ENCODE measurements around the gene FAM81A. TPM values are rescaled to one million over a fixed set of nuclear protein-coding genes. Genes with fewer than 3 reads are reported as not detected.

Gene FAM81A
- total RNA-seq, 2 experiments from 2014 or later = 0.64 to 0.79 TPM

DNA sequence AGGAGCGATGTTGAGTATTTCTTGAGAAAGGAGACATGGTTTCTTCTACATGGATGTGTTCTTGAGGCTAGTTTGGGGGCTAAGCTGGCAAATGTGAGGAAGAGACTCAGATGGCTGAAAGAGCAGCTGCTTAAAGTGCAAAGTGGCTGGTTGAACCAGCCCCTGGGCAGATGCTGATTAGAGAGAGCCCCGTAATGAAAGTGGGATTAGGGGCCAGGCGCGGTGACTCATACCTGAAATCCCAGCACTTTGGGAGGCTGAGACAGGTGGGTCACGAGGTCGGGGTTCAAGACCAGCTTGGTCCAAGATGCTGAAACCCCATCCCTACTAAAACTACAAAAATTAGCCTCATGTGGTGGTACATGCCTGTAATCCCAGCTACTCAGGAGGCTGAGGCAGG, 98.6 kb downstream of the FAM81A start:
- H3K27me3 Mint-ChIP-seq (ENCODE audit: low read depth) = no peaks in the 10 kb centered on the region
- H3K4me3 Mint-ChIP-seq = no peak overlapping the region
- H3K9me3 Mint-ChIP-seq = no peaks in the 10 kb centered on the region
- CTCF ChIA-PET = interaction anchor here (0.7 to 0.9 kb wide), 2 partner anchors 815 to 1309 kb away, joined by 3 to 5 read pairs; no protein-coding TSS in a partner anchor
- no peak overlapping the region for H3K27ac Mint-ChIP-seq
- intact Hi-C loops (cut with micrococcal nuclease) = loop anchor here (10.0 kb wide), 1 partner anchor 468 kb away; the partner anchor contains the start of gene FOXB1
- DNase-seq = no peak
- peaks cover 4% of the 10 kb centered on the region for H3K4me1 Mint-ChIP-seq (ENCODE audit: low read depth)
- no peaks in the 10 kb centered on the region for H3K36me3 Mint-ChIP-seq (ENCODE audit: low read depth)

DNA sequence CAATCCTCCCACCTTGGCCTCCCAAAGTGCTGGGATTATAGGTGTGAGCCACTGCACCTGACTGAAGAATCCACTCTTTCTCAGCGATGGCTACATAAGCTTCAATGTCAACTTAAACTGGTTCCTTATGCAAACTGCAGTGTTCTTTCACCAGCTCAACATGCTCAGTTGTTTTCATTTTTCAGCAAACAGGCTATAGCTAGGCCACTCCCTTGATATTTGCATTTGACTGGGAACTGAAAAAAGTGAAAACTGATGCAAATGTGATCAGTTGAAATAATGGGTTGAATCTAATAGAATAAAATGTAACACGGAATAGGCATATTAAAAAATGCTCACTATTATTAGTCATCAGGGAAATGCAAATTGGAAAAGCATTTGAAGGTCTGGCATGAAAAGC, 99.4 kb downstream of the FAM81A start:
- no peak for DNase-seq
- Mint-ChIP-seq H3K4me1 (ENCODE audit: low read depth) (peaks cover 4% of the 10 kb centered on the region), H3K27me3 (ENCODE audit: low read depth) (no peaks in the 10 kb centered on the region), H3K27ac (no peak overlapping the region), H3K9me3 (no peaks in the 10 kb centered on the region), H3K36me3 (ENCODE audit: low read depth) (no peaks in the 10 kb centered on the region), H3K4me3 (no peak overlapping the region)
- intact Hi-C loops (cut with micrococcal nuclease) = loop anchor here (10.0 kb wide), 1 partner anchor 467 kb away; the partner anchor contains the start of gene FOXB1
- CTCF ChIA-PET = interaction anchor here (0.9 kb wide), 1 partner anchor 1310 kb away, joined by 5 read pairs; no protein-coding TSS in a partner anchor

DNA sequence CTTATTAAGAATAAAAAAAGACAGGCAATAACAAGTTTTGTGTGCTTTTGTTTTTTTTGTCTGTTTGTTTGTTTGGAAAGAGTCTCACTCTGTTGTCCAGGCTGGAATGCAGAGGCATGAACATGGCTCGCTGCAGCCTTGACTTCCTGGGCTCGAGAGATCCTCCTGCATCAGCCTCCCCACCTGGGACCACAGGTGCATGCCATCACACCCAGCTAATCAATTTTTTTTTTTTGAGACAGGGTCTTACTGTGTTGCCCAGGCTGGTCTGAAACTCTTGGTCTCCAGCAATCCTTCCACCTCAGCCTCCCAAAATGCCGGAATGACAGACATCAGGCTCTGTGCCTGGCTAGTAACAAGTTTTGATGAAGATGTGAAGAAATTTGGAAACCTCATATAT, 100.5 kb downstream of the FAM81A start:
- H3K27me3 Mint-ChIP-seq (ENCODE audit: low read depth) = no peaks in the 10 kb centered on the region
- CTCF ChIA-PET = interaction anchor here (0.6 to 1.3 kb wide), 2 partner anchors 10 kb away, joined by 3 read pairs; no protein-coding TSS in a partner anchor
- H3K4me3 Mint-ChIP-seq = no peak overlapping the region
- no peak overlapping the region for H3K27ac Mint-ChIP-seq
- intact Hi-C loops (cut with micrococcal nuclease) = loop anchor here (10.0 kb wide), 1 partner anchor 466 kb away; the partner anchor contains the start of gene FOXB1
- H3K9me3 Mint-ChIP-seq = no peaks in the 10 kb centered on the region
- no peaks in the 10 kb centered on the region for H3K36me3 Mint-ChIP-seq (ENCODE audit: low read depth)
- H3K4me1 Mint-ChIP-seq (ENCODE audit: low read depth) = peaks cover 4% of the 10 kb centered on the region
- no peak for DNase-seq

DNA sequence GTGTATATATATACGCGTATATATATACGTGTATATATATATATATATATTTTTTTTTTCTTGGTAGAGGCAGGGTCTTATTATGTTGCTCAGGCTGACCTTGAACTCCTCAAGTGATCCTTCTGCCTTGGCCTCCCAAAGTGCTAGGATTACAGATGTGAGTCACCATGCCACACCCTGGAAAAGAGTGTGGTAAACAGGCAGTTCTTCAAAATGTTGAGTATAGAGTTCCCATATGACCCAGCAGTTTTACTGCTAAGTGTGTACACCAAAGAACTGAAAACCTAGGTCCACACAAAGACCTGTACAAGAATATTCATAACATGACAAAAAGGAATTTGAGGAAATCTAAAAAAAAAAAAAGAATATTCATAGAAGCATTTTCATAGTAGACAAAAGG, 101.8 kb downstream of the FAM81A start:
- intact Hi-C loops (cut with micrococcal nuclease) = loop anchor here (10.0 kb wide), 1 partner anchor 465 kb away; the partner anchor contains the start of gene FOXB1
- DNase-seq = no peak
- H3K27ac Mint-ChIP-seq = no peak overlapping the region
- no peak overlapping the region for H3K4me3 Mint-ChIP-seq
- H3K9me3 Mint-ChIP-seq = no peaks in the 10 kb centered on the region
- no peaks in the 10 kb centered on the region for H3K36me3 Mint-ChIP-seq (ENCODE audit: low read depth)
- H3K27me3 Mint-ChIP-seq (ENCODE audit: low read depth) = peaks cover under 1% of the 10 kb centered on the region
- H3K4me1 Mint-ChIP-seq (ENCODE audit: low read depth) = peaks cover 11% of the 10 kb centered on the region
- CTCF ChIA-PET = no interaction called here

DNA sequence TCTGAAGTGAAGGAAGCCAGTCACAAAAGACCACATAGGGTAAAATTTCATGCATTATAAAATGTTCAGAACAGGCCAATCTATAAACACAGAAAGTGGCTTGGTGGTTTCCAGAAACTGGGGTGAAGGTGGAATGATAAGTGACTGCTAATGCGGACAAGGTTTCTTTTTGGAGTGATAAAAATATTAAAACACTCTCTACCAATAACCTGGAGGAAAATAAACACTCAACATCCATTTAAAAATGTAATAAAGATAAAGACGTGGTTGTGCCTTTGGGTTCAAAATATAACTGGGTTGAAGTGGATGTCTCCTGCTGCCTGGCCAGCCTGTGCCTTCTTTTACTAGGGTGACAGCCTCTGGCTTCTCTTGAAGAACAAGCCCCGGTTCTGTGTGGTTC, 102.7 kb downstream of the FAM81A start:
- no peaks in the 10 kb centered on the region for H3K36me3 Mint-ChIP-seq (ENCODE audit: low read depth)
- no peak overlapping the region for H3K4me3 Mint-ChIP-seq
- H3K27me3 Mint-ChIP-seq (ENCODE audit: low read depth) = peaks cover 2% of the 10 kb centered on the region
- no peaks in the 10 kb centered on the region for H3K9me3 Mint-ChIP-seq
- intact Hi-C loops (cut with micrococcal nuclease) = no loop called here
- H3K27ac Mint-ChIP-seq = no peak overlapping the region
- peaks cover 11% of the 10 kb centered on the region for H3K4me1 Mint-ChIP-seq (ENCODE audit: low read depth)
- no peak for DNase-seq
- CTCF ChIA-PET = no interaction called here

DNA sequence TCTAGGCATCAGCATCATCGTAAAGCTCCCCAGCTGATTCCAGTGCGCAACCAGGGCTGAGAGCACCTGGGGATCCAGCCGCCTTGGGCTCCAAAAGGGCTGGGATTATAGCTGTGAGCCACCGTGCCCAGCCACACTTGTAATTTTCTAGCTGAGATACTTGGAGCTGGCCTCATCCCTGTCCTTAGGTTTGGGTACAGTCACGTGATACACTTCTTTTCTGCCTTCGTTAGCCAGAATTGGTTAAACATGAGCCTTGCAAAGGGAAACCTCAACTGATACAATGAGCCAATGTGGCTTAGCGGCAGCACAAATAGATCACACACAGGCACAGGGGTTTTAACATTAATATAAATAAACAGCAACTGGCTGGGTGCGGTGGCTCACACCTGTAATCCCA, 103.8 kb downstream of the FAM81A start:
- no peaks in the 10 kb centered on the region for H3K9me3 Mint-ChIP-seq
- H3K27me3 Mint-ChIP-seq (ENCODE audit: low read depth) = peaks cover 2% of the 10 kb centered on the region
- CTCF ChIA-PET = interaction anchor here (2.4 kb wide), 1 partner anchor 10 kb away, joined by 11 read pairs; no protein-coding TSS in a partner anchor

DNA sequence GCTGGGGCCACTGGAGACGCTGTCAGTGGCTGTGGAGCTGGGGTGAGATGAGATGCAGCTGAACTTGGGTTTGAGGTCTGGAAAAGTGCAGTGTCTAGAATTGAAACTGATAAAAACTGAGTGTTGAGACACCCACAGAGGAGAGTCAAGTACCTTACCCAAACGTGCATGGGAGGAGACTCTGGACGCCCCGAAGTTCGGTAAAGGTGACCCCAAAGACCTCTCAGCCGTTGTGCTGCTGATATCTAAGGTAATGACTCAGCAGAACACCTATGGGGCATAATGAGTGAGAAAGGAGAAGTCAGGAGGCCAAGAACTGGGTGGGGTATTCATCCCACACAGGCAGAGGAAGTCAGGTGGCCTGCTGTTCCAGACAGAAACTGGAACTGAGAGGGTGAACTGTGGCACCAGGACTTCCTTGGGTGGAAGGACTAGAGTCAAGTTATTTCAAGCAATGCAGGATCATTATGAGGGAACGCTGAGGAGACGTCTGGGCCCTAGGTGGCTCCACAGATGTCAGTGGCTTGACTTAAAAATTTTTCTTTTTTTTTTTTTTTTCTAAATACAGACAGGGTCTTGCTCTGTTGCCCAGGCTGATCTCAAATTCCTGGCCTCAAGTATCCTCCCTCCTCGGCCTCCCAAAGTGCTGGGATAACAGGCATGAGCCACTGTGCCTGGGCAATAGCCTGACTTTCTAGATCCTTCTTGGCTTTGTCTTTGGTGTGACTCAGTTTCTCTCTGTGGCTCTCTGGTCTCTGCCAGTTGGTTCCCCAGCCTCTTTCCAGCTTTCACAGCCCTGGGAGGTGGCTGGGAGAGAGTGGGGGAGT, 105.9 kb downstream of the FAM81A start:
- Mint-ChIP-seq H3K36me3 (ENCODE audit: low read depth) (no peaks in the 10 kb centered on the region), H3K4me3 (no peak overlapping the region), H3K27me3 (ENCODE audit: low read depth) (peaks cover 2% of the 10 kb centered on the region), H3K27ac (no peak overlapping the region), H3K9me3 (no peaks in the 10 kb centered on the region), H3K4me1 (ENCODE audit: low read depth) (peaks cover 11% of the 10 kb centered on the region)
- CTCF ChIA-PET = interaction anchor here (2.1 to 2.4 kb wide), 2 partner anchors 11 to 12 kb away, joined by 8 to 11 read pairs; no protein-coding TSS in a partner anchor
- intact Hi-C loops (cut with micrococcal nuclease) = no loop called here
- peak; percentile 33 for DNase-seq

More for the DNA sequence above, 103.8 kb downstream of the FAM81A start:
- H3K4me1 Mint-ChIP-seq (ENCODE audit: low read depth) = peaks cover 11% of the 10 kb centered on the region
- no peak overlapping the region for H3K4me3 Mint-ChIP-seq
- H3K36me3 Mint-ChIP-seq (ENCODE audit: low read depth) = no peaks in the 10 kb centered on the region
- no peak overlapping the region for H3K27ac Mint-ChIP-seq
- no peak for DNase-seq
- intact Hi-C loops (cut with micrococcal nuclease) = no loop called here

DNA sequence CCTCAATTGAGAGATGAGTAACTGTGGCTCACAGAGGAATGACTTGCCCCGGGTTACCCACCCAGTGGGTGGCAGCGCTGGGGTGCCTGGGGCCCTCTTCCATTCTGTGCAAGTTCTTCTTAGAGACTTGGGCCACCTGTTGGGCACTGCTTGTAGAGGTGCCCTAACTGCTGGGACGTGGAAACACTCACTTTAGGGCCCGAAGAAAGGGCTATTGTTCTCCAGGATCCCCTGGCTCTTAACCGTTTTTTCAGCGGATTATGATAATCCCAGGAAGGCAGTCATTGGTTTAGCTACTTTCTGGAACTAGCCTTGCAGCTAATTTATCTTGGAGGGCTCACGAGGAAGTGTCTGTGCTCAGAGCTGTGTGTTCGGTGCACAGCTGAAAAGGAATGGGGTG, 107.6 kb downstream of the FAM81A start:
- no peaks in the 10 kb centered on the region for H3K9me3 Mint-ChIP-seq
- DNase-seq = no peak
- intact Hi-C loops (cut with micrococcal nuclease) = no loop called here
- peaks cover 11% of the 10 kb centered on the region for H3K4me1 Mint-ChIP-seq (ENCODE audit: low read depth)
- H3K27me3 Mint-ChIP-seq (ENCODE audit: low read depth) = peaks cover 2% of the 10 kb centered on the region
- no peak overlapping the region for H3K27ac Mint-ChIP-seq
- CTCF ChIA-PET = interaction anchor here (2.1 kb wide), 1 partner anchor 13 kb away, joined by 8 read pairs; no protein-coding TSS in a partner anchor
- H3K36me3 Mint-ChIP-seq (ENCODE audit: low read depth) = no peaks in the 10 kb centered on the region
- no peak overlapping the region for H3K4me3 Mint-ChIP-seq

DNA sequence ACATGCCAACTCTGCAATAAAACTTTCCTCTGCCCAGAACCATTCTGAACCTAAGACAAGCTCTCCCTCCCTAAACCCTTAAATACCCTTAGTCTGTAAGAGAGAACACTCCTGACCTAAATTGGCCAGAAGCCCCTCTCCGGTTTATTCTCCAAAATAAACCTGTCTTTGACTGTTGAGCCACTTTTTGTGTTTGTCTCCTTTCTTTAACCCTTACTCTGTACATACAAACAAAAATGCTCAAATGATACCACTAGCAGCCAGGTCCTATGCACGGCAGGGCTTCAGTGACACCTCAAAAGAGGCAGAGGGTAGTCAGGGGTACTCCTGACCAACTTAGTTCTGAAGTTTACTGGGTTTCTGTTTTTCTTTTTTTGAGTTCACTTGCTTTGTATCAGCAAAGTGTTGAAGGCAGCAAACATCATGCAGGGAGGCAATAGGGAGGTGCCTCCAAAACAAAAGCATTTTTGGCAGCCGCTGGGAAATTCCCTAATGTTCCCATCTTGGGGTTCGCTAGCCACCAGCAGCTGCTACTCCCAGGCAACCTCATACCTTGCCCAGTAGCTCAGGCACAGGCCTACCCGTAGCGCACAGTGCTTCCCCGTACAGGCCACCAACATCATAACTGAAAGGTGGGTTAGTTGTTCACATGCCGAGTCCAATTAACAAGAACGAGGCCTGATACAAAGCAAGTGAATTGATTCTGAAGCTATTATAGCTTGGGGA, 110.7 kb downstream of the FAM81A start:
- DNase-seq = no peak
- Mint-ChIP-seq H3K36me3 (ENCODE audit: low read depth) (no peaks in the 10 kb centered on the region), H3K4me1 (ENCODE audit: low read depth) (peaks cover 5% of the 10 kb centered on the region), H3K9me3 (no peaks in the 10 kb centered on the region), H3K27ac (no peak overlapping the region), H3K27me3 (ENCODE audit: low read depth) (peaks cover 2% of the 10 kb centered on the region), H3K4me3 (no peak overlapping the region)
- intact Hi-C loops (cut with micrococcal nuclease) = no loop called here
- CTCF ChIA-PET = interaction anchor here (1.2 to 1.4 kb wide), 2 partner anchors 10 to 15 kb away, joined by 3 to 4 read pairs; no protein-coding TSS in a partner anchor

DNA sequence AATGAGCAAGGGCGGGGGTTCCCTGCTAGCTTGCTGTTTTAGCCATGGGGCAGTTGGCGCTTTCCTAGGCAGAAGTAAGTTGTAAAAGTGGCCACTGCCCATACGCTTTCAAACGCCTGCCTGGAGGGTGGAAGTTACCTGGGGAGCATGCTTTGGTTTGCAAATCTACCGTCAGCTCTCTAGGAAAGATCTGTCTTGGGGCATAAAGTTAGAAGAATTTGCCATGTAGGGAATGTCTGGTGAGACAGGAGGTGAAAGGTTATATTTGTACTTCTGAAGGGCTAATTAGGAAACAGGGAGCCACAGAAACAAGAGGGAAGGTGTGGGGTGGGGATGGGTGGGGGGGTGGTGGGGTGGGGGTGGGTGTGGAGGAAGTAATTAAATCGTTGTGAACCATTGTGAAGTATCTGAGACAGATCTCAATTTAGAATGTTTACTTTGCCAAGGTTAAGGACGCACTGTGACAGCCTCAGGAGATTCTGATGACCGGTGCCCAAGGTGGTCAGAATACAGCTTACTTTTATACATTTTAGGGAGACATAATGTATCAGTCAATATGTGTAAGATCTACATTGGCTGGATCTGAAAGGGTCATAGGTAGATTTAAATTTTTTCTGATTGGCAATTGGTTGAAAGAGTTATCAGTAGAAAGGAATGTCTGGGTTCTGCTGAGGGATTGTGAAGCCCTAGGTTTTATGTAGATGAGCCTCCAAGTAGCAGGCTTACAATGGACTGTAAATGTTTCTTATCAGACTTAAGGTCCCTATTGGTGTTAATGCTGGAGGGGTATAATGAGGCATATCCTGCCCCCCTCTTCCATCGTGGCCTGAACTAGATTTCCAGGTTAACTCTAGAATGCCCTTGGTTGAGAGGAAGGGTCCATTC, 111.6 kb downstream of the FAM81A start:
- CTCF ChIA-PET = interaction anchor here (0.6 to 1.4 kb wide), 3 partner anchors 11 to 21 kb away, joined by 3 to 4 read pairs (median 3); no protein-coding TSS in a partner anchor
- Mint-ChIP-seq H3K36me3 (ENCODE audit: low read depth) (no peaks in the 10 kb centered on the region), H3K9me3 (no peaks in the 10 kb centered on the region), H3K27ac (no peak overlapping the region), H3K27me3 (ENCODE audit: low read depth) (peaks cover 2% of the 10 kb centered on the region), H3K4me3 (no peak overlapping the region), H3K4me1 (ENCODE audit: low read depth) (no peaks in the 10 kb centered on the region)
- no peak for DNase-seq
- intact Hi-C loops (cut with micrococcal nuclease) = no loop called here

DNA sequence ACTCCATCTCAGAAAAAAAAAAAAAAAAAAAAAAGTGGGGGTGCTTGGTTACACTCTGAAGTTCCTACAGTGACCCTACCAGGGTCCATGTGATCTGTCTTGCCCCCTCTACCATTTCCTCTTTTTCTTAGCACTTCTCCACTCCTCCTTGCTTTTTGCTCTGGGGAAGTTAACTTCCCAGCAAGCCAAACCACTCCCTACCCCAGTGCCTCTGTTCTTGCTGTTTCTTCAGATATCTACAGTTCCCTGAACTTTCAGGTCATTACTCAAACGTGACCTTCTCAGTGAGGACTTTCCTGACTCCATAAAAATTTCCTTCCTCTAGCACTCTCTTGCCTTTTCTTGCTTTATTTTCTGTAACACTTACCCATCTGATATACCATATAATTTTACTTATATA, 112.5 kb downstream of the FAM81A start:
- no peaks in the 10 kb centered on the region for H3K27me3 Mint-ChIP-seq (ENCODE audit: low read depth)
- no peaks in the 10 kb centered on the region for H3K4me1 Mint-ChIP-seq (ENCODE audit: low read depth)
- no peak overlapping the region for H3K27ac Mint-ChIP-seq
- no peaks in the 10 kb centered on the region for H3K36me3 Mint-ChIP-seq (ENCODE audit: low read depth)
- H3K9me3 Mint-ChIP-seq = no peaks in the 10 kb centered on the region
- intact Hi-C loops (cut with micrococcal nuclease) = no loop called here
- DNase-seq = no peak
- CTCF ChIA-PET = interaction anchor here (0.8 to 1.0 kb wide), 2 partner anchors 9 to 18 kb away, joined by 3 read pairs; no protein-coding TSS in a partner anchor
- H3K4me3 Mint-ChIP-seq = no peak overlapping the region
